Thyroid gland (tissue), 4 donors: Measurements from ENCODE around the gene CYBA. TPM values are rescaled to one million over a fixed set of nuclear protein-coding genes. Genes with fewer than 3 reads are reported as not detected.
A peak's percentile ranks its signal among the peaks of the same experiment; 100 is the strongest.
"Not testable (repeated sequence)": the region's sequence is repeated elsewhere in the genome, so short reads cannot be mapped to it uniquely, and the experiment has no call there.

Experiments used
- DNase-seq, 2 donors: peaks; one replicate each; pipeline ENCODE4 v3.0.0-alpha.2; 2019
- H3K27ac ChIP-seq, 3 donors: fragments of 200-600 bp; sonication (generic); 1 replicate in 2 of 3; 2 replicates in 1 of 3; pipeline ENCODE4 v1.5.1; 2016 to 2019; ENCODE audit warnings: mild to moderate bottlenecking in 1 of 3, moderate library complexity in 1 of 3
- H3K27me3 ChIP-seq: fragments of 200-600 bp; sonication (generic); one replicate; pipeline ENCODE4 v1.5.1; 2019
- H3K36me3 ChIP-seq, 2 donors: fragments of 200-600 bp; sonication (generic); one replicate each; pipeline ENCODE4 v1.5.1; 2016 to 2019
- H3K4me1 ChIP-seq, 2 donors: fragments of 200-600 bp; sonication (generic); one replicate each; pipeline ENCODE4 v1.5.1; 2017 to 2019
- H3K4me3 ChIP-seq, 3 donors: fragments of 200-600 bp; sonication (generic); replicated peaks in 1 of 3; 1 replicate in 2 of 3; 2 replicates in 1 of 3; pipeline ENCODE4 v1.5.1; 2016; ENCODE audit warnings: mild to moderate bottlenecking in 1 of 3
- H3K9me3 ChIP-seq: fragments of 200-600 bp; sonication (generic); one replicate; pipeline ENCODE4 v1.5.1; 2017
- POLR2A ChIP-seq, 2 donors: fragments of 450-650 bp; IDR thresholded peaks; one replicate each; pipeline ENCODE4 v1.6.1; 2017; ENCODE audit warnings: antibody characterized with exemption in 2 of 2, mild to moderate bottlenecking in 2 of 2, moderate library complexity in 1 of 2
- WGBS, 2 donors: methylation state at CpG; one replicate each; pipeline ENCODE4 v1.1.5; 2017; 5-methylcytosine and 5-hydroxymethylcytosine counted together
- intact Hi-C: fragments of 100-400 bp; cut with DNase I; formaldehyde crosslinking; loops from one replicate; pipeline ENCODE4 v1.15.1; 2023
- total RNA-seq, 4 donors: library from RNA; depleted of rRNA; stranded (reverse); fragments of >200 nt; gene quantifications; one replicate each; pipeline ENCODE4 v1.2.3, GENCODE V29; 2016
- TF ChIP-seq, protein P1 (sequence below), 6 experiments: fragments of 200-600 bp in 3 of 6; fragments of 450-650 bp in 3 of 6; sonication (generic) in 3 of 6; IDR thresholded peaks; one replicate each; pipeline ENCODE4 v1.5.1; 2016 to 2019; ENCODE audit warnings: antibody characterized with exemption in 6 of 6, mild to moderate bottlenecking in 2 of 6, inconsistent platforms in 1 of 6, moderate library complexity in 1 of 6

Gene CYBA
- total RNA-seq, 4 donors from 2014 or later, result 199 to 475 (median 339) TPM

GRCh38 chr16:88610909-88611812 is 39.7 kb downstream of the CYBA start:
- intact Hi-C loops, result no loop called here

DNA sequence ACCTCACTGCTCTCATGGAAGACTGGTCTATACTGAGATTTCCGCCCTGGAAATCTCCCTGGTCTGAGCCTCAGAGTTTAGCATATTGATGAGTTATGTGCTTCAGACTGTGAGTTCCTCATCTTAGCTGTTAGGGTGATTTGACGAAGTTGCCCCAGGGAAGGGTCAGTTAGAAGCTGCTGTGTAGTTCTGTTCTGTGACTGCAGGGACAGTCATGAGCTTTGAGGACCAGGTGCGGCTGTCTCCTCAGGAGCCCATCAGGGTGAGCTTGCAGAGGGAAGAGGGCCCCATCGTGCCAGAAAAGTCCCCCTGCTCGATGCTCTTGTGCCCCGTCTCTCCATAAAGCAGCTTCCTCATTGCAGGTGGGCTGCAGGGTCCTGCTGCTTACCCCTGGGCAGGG is 40.8 kb downstream of the CYBA start:
- WGBS, 2 donors, result 89 to 96% methylated on average over 3 to 6 of the region's 6 CpGs
- Histone ChIP-seq H3K27me3 (no peaks in the 10 kb centered on the region), H3K36me3 (peaks cover 23 to 31% of the 10 kb centered on the region in 2 donors), H3K4me3 (no peak overlapping the region), H3K4me1 (no peaks in the 10 kb centered on the region), H3K9me3 (no peaks in the 10 kb centered on the region), H3K27ac (no peak overlapping the region)
- DNase-seq, result no peak
- intact Hi-C loops, result no loop called here
- TF ChIP-seq, protein P1, sequence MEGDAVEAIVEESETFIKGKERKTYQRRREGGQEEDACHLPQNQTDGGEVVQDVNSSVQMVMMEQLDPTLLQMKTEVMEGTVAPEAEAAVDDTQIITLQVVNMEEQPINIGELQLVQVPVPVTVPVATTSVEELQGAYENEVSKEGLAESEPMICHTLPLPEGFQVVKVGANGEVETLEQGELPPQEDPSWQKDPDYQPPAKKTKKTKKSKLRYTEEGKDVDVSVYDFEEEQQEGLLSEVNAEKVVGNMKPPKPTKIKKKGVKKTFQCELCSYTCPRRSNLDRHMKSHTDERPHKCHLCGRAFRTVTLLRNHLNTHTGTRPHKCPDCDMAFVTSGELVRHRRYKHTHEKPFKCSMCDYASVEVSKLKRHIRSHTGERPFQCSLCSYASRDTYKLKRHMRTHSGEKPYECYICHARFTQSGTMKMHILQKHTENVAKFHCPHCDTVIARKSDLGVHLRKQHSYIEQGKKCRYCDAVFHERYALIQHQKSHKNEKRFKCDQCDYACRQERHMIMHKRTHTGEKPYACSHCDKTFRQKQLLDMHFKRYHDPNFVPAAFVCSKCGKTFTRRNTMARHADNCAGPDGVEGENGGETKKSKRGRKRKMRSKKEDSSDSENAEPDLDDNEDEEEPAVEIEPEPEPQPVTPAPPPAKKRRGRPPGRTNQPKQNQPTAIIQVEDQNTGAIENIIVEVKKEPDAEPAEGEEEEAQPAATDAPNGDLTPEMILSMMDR (IDR thresholded peaks at IDR 0.05), result no peak

More at GRCh38 chr16:88610909-88611812, 39.7 kb downstream of the CYBA start:
- no peak for DNase-seq
- Histone ChIP-seq H3K4me1 (peaks cover 0 to 5% of the 10 kb centered on the region in 2 donors), H3K9me3 (no peaks in the 10 kb centered on the region), H3K27me3 (no peaks in the 10 kb centered on the region), H3K4me3 (no peak overlapping the region), H3K27ac (no peak overlapping the region), H3K36me3 (peaks cover 23 to 33% of the 10 kb centered on the region in 2 donors)
- 84 to 85% methylated on average over 45 to 49 of the region's 49 CpGs for WGBS, 2 donors
- no peak for TF ChIP-seq POLR2A (IDR thresholded peaks at IDR 0.05)
- TF ChIP-seq, protein P1 (IDR thresholded peaks at IDR 0.05), result no peak

GRCh38 chr16:88609426-88609825 is 41.4 kb downstream of the CYBA start:
- DNase-seq, H3K4me1 ChIP-seq, H3K27me3 ChIP-seq, H3K9me3 ChIP-seq, H3K4me3 ChIP-seq, intact Hi-C loops, H3K27ac ChIP-seq: not testable (repeated sequence)
- WGBS, 2 donors, result 94 to 98% methylated on average over 8 of the region's 8 CpGs
- peaks cover 23 to 31% of the 10 kb centered on the region in 2 donors for H3K36me3 ChIP-seq

GRCh38 chr16:88608076-88608475 is 42.8 kb downstream of the CYBA start:
- no peak overlapping the region for H3K27ac ChIP-seq
- WGBS, 2 donors, result 87 to 91% methylated on average over 6 of the region's 6 CpGs
- no peaks in the 10 kb centered on the region for H3K4me1 ChIP-seq
- H3K4me3 ChIP-seq, result no peak overlapping the region
- H3K9me3 ChIP-seq, result no peaks in the 10 kb centered on the region
- intact Hi-C loops, result no loop called here
- DNase-seq, result no peak
- no peaks in the 10 kb centered on the region for H3K27me3 ChIP-seq
- H3K36me3 ChIP-seq, result peaks cover 23 to 31% of the 10 kb centered on the region in 2 donors
- TF ChIP-seq, protein P1 (IDR thresholded peaks at IDR 0.05), result no peak
- no peak for TF ChIP-seq POLR2A (IDR thresholded peaks at IDR 0.05)

DNA sequence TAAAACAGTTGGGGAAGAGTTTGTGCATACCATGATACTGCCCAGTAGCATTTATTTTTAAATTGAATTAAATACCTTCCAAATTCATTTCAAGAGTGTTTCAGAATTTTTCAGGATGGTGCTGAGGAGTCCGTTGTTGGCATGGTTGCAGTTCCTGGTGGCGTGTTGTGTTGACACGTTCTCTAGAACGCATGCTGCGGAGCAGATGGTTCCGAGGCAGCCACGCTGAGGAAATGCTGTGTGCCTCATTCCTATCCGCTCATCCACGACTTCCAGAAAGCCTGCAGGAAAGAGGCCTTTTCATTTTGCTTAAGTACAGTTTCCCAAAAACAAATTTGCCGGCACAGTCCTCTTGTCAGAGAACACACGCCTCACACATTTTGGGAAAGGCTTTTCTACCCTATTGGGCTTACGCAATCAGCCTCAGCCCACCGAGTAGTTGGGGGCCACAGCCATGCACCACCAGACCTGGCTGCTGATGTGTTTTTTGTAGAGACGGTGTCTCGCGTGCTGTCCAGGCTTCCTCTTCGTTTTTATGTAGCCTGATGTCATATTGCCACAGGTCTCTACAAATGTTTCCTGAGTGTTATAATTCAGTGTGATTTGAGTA is 44.6 kb downstream of the CYBA start:
- 71 to 75% methylated on average over 17 of the region's 17 CpGs for WGBS, 2 donors
- peak; percentile 55 to 67 for DNase-seq
- no peak overlapping the region for H3K4me3 ChIP-seq
- no peak overlapping the region for H3K27ac ChIP-seq
- TF ChIP-seq, protein P1 (IDR thresholded peaks at IDR 0.05), result no peak
- no peak for TF ChIP-seq POLR2A (IDR thresholded peaks at IDR 0.05)
- no peaks in the 10 kb centered on the region for H3K27me3 ChIP-seq
- H3K36me3 ChIP-seq, result peaks cover 22 to 30% of the 10 kb centered on the region in 2 donors
- no peaks in the 10 kb centered on the region for H3K9me3 ChIP-seq
- intact Hi-C loops, result no loop called here
- no peaks in the 10 kb centered on the region for H3K4me1 ChIP-seq
